COLO668 (cell line): Measurements from ENCODE around the gene PDE2A.
A peak's percentile ranks its signal among the peaks of the same experiment; 100 is the strongest.

ENCODE experiments used
- DNase-seq: peaks from one replicate; lab custom pipeline; 2025; ENCODE audit not compliant: unreplicated experiment; lab: John Stamatoyannopoulos, UW

Gene PDE2A

DNA sequence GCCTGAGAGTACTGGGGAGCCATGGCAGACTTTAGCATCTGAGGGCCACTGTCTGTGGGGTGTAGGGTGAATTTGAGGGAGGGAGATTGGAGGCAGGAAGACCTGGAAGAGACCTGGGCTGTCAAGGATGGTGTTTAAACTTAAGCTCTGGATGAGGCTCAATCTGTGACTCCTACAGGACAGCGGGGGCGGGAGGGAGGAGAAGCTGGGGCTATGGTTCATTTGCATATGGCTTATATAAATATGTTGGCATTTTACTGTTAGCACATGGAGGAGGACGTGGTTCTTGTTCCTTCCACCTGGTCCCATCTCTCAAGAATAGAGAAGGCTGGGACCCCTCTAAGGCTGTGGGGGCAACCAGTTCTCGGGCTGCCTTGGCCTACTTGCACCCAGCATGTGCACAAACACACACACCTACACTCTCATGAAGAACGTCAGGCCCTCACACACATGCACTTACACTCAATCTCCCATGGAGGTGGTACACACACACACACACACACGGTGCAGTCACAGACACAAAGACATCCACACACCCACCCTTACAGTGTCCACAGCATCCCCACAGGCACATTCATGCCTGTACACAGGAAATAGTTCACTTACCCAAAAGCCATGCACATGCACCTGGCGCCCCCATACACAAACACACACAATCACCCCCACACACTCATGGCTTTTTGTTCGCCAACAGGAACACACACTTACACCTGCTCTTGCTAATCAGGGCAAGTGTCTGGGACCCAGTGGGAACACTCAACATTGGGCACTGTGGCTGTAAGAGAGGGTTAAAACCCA is 81.3 kb downstream of the PDE2A start:
- DNase-seq = no peak

DNA sequence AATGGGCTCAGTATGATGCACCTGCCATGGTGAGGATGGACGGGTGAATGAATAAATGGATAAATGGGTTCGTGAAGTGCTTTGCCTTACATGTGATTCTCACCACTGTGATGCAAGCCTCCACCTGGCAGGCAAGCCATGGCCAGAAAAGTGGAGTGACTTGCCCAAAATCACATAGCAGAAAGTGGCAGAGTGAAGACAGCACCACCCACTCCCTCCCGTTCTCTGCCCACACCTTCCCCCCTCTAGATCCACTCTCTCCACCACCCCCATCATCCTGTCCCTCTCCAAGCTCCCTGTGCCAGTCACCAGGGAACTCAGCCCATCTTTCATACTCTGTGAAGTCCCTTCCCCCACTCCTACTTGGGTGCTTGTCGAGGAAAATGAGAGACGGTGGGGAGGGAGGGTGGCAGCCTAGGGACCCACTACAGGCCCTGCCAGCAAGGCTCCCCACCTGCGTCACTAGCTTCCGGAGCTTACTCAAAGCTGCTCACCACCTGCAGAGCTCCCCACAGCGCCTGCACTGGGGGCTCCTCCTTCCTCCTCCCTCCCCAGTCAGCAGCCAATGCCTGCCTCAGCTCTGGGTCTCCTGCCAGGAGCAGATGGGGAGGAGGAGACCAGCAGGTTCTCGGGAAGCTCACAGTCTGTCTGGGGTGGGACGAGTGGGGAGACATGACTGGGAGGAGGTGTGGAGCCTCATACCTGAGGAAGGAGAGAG is 82.3 kb downstream of the PDE2A start:
- no peak for DNase-seq

DNA sequence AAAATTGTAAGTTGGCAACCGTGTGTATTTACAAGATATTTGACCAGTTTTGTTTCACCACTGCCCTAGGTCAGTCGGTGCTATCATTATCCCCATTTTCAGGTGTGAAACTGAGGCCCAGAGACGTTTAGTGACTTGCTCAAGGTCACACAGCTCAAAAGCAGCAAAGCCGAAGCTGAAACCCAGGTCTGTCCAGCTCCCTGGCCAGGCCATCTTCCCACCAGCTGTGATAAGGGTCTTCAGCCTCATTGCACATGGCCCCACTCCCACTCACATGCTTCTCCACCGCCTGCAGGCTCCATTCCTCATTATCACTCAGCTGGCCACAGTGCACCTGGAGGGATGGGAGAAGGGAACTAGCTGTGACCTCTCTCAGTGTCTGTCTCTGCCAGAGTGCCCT is 83.2 kb downstream of the PDE2A start:
- no peak for DNase-seq

DNA sequence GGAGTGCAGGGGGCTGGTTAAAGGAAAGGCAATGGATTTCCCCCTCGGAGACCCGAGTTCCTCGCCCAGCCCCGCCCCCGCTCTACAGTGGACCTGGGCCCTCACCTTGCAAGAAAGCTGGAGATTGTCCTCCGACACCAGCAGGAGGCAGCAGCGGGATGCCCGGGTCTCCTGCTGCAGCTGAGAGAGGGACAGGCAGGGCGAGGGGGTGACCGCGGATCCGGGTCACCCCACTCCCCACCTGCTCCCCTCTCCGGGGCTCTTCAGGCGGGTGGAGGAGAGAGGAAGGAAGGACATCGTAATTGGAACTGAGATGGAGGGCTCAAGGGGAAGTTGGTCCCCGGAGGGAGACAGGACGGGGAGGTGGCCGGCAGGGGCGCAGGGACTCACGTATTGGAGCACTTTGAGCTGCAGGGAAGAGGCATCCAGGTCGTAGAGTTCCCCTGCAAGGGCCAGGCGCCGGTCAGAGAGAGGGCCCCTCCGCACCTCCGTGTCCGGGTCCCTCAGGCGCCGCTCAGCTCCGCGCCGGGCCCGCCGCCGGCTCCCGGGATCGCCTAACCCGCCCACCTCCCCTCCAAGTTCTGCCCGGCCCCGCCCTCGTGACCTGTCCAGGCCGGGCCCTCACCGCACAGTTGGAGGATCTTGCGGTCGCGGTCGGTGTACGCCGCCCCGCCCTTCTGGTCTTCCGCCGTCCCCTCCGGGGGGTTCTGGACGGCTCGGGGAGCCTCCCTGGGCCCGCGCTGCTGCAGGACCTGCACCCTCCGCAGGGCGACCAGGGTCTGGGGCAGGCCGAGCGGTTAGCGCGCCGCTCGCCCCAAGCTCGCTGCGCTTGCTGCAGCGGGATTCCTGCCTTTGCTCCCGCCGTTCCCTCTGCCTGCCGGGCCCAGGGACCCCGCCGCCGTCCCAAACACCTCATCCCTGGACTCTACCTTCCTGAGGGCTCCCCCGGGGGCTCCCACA is 84.1 kb downstream of the PDE2A start:
- DNase-seq = peak; percentile 4

DNA sequence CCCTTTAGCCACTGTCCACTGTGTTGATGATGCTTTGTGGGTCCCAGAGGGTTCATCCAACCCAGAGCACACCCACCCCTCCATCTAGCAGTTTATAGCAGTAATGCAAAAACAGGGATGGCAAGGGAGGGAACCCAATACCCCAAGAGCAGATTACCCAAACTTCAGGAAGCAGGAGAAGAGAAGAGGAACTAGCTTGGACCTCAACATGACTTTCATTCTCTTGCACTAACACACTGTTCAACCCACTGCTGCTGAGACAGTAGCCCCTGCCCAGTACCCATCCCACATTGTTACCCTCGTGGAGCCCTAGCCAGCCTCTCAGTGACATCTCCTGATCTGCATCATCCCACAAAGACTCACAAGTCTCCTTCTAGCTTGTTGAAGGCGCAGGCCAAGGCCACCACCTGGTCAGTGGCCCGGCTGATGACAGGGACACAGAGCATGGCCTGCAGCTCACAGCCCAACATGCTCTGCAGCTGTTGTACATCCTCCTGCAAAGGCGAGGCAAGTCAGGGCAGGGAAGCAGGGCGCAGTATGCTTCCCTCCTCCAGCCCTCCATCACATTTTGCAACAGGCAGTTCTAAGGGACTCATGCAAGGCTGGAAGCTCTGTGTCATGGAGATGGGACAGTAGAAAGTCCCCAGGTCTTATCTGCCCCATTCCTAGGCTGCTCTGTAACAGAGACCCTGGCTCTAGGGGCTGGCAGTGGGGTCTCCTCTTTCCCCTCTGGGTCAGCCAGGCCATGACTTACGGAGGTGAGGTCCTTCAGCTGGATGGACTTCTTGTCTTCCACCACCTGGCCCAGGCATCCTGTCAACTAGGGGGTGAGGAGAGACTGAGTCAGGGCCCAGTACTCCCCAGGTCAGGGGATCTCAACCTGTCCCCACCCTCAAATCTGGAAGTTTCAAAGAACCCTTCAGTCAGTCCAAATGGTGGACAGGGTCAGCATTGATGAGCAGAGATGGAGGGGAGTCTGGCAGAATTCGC is 85.5 kb downstream of the PDE2A start:
- no peak for DNase-seq

DNA sequence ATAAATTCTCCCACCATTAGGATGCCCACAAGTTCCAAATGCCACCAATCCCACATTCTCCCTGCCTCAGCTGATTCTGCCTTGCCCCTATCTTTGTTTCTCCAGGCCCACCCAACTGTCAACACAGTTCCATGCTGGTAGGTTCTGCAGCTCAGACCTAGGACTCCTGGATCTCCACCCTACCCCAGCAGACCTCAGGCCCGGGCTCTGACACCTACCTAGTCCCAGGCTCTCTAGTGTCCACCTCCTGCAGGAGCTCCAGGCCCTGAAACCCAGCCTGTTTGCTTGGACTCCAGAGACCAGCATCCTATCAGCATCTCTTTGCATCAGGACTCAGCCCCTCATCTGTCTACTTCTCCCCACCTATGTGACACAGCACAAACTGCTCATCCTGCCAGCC is 86.5 kb downstream of the PDE2A start:
- DNase-seq = no peak

DNA sequence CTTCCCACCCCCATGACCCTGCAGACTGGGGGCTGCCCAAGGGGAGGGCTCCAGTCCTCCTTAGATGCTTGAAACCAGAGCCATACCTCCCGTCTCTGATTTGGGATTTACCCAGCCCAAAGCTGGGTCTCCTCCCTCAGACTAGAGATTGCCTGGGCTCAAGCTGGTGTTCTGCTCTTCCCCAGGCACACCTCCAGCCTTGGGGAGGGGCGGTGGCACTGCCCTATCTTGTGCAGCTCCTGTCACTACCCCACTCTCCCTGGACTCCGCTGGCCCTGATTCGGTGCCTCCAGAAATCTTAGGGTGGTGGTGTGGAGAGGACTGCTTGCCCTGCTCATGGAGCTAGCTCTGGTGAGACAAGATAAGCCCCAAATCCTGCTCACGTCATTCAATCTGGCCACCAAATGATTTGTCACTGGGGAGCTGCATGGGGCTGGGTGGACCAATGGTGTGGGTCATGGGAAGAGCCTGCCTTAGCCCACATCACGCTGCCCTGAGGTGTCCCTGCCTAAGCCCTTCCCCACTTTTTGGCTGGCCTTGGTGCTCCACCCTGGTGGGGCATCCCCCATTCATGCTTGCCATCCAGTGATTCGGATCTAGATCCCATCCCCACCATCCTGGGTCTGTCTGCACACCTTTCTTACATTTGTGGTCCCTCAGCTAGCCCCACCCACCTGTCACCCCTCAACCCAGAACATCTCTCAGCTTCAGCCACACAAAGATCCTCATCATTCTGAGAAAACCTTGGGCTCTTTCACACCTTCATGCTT is 87.7 kb downstream of the PDE2A start:
- no peak for DNase-seq

DNA sequence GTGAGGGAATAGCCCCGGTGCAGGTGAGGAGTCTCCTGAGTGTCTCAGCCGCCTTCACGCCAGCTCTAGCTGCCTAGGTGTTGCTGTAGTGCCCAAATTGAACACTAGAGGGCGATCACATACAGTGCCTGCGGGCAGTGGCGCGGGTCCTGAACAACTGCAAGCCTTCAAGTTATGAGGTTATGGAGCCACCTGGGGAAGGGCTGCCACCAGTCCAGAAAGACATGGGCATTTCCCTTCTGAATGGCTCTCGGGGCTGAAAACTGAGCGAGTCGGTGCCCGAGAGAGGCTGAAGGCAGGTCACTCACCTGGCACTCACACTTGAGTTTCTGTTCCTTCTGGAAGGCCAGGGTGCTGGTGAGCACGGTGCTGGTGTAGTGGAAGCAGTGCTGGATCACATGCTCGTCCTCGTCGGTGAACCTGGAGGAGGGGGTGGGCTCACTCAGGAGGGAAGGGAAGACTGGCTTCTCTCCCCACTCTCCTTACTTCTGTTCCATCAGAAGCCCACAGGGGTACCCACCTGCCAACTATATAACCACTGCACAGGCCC is 88.4 kb downstream of the PDE2A start:
- peak; percentile 55 for DNase-seq

DNA sequence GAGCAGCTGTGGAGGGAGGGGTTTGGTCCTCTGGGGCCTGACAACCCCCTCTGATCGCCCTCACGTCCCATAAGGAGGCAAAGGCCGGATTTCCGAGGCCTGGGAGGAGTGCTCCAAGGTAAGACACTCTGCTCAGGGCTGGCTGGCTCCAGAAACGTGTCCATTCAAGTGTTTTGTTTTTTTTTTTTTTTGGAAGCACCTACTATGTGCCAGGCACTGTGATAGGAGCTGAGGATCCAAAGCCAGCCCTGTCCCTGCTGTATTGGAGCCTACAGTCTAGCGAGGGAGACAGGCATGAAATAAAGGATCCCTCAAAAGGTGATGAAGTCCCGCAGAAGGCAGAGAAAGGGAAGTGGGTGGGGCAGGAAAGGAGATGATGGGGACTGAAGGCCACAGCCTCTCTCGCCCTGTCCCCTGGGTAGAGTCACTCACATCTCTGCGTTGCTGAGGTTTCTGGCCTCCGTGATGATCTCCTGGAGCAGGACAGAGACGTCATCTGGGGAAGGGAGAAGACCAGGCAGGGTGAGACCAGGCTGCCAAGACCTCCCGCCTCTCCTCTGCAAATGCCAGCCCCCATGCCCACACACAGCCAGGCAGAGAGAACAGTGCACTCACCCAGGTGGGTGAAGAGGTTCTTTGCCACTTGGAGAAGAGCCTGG is 89.2 kb downstream of the PDE2A start:
- no peak for DNase-seq

DNA sequence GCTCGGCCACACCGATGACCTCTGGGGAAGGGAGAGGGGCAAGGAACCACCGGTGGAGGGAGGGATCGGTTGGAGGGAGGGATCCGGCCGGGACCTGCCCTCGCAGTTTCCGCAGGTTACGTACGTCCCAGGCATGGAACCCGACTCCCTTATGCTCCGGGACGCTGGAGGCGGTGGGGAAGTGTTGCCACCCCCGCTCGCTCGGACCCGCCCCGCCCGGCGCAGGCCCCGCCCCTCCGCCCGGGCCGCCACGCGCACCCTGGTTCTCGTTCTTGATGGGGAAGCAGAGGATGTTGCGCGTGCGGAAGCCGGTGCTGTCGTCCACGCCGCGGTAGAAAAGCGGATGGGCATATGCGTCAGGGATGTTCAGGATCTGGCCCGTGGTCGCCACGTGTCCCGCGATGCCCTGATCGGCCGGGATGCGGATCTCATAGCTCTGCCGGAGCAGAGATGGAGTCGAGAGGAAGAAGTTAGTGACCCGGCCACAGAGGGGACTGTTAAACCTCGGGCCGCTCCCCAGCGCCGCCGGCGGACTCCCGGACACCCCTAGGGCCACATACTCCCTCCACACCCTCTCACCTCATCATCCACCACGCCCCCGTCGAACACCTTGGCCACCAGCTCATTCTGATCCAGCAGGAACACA is 89.8 kb downstream of the PDE2A start:
- no peak for DNase-seq

DNA sequence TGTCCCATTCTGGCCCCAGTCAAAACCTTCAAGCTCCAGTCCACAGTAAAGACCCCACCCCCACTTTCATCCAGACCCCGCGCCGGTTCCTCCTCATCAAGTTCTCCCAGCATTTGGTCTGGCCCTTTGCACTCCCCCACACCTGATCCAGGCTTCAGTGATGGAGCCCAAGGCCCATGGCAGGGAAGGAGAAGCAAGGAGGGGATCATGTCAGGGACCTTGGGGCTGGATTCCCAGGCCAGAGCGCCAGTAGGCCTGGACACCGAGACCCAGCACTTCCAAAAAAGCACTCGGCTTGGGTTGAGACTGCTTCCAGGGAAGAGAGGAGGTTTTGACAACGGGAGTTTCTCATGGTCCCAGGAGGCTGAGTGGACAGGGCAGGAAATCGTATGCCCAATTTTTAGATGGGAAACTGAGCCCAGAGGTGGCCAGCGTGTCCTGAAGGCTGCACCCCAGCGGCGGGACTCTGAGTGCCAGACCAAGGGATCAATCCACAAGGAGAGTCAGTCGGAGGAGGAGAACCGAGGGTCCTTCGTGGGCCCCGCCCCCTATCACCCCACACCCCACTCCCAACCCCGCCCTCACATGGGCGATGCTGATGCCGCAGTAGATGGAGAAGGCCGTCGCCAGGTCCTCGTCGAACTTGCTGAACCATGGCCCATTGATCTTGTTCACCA is 90.5 kb downstream of the PDE2A start:
- no peak for DNase-seq

DNA sequence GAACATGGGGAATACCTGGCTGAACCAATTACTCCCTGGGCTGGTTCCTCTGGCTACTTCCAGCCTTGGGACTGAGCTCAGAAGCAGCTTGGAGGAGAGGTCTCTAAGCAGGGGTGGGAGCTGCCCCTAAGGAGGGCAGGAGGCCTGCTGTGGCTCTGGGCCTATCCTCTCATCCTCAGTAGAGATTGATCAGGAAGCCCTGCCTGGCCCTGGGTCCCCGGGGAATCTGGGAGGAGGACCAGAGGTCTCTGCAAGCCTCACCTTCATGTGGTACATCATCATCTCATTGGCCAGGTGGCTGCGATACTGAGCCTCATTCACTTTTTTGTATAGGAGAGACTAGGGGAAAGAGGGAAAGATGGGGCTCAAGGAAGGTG is 91.1 kb downstream of the PDE2A start:
- DNase-seq = no peak

DNA sequence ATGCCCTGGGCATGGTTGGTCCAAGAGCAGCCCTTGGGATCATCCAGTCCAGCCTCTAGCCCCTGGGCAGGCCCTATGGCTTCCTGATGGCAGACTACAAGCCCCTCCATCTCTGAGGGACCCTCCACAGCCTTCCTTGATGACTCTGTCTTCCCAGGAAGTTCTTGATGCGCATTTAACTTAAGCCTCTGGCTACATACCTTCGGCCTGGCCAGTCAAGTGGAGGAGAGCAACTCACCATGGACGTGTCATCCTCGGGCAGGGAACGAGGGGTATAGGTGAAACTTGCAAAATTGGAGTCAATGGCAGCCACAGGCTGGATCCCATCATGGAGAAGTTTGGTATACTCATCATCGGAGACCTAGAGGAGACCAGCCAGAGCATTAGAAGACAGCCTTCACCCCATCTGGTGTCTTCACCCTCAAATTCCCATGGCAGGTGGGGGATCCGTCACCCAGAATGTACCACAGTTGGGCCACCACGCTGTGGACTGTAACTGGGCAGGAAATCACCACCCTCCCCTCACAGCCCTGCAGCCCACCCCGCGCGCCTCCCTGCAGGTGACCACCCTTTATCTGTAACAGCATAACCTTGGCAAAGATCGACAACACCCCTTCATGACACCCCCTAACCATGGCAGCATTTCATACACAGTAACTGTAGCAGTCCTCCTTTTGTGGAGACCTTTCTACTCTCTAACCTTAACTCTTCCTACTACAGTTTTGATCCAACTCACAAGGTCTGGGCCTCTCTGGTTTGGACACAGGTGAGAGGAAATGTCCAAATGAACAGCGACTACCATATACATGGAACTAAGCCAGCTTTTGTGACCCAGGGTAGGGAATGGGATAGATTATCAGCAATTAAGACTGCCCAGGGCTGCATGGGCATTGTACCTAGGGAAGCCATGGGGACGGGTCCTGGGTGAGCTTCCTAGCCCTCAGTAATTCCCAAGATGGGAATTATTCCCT is 91.7 kb downstream of the PDE2A start:
- no peak for DNase-seq

DNA sequence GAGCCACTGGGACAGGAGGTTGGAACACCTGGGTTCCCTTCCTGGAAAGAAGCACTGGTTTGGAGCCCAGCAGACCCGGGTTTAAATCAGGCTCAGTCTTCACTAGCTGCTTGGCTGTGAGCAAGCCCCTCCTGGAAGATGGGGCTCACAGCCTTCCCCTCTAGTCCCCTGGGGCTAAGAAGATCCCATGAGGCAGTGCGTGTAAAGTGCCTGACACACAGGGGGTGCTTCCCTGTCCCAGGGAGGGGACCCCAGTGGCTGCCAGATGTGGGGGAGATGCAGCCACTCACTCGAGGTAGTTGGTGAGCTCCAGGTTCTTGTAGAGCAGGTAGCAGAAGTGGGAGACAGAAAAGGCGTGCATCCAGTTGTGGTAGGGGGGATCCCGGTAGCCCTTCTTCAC is 93.2 kb downstream of the PDE2A start:
- DNase-seq = no peak

DNA sequence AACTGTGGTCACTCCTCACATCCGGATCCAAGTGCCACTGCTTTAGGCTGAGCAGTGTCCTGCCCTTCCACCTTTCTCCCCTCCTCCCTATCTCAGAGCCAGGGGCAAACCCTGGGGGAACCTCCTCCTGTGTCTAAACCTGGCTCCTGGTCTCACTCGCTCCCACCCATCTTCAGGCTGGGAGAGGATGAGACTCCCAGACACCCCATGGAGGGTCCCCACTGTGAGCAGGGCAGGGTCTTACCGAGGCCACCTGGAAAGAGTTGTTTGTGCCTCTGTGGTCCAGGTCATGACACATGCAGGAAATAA is 93.6 kb downstream of the PDE2A start:
- DNase-seq = no peak

DNA sequence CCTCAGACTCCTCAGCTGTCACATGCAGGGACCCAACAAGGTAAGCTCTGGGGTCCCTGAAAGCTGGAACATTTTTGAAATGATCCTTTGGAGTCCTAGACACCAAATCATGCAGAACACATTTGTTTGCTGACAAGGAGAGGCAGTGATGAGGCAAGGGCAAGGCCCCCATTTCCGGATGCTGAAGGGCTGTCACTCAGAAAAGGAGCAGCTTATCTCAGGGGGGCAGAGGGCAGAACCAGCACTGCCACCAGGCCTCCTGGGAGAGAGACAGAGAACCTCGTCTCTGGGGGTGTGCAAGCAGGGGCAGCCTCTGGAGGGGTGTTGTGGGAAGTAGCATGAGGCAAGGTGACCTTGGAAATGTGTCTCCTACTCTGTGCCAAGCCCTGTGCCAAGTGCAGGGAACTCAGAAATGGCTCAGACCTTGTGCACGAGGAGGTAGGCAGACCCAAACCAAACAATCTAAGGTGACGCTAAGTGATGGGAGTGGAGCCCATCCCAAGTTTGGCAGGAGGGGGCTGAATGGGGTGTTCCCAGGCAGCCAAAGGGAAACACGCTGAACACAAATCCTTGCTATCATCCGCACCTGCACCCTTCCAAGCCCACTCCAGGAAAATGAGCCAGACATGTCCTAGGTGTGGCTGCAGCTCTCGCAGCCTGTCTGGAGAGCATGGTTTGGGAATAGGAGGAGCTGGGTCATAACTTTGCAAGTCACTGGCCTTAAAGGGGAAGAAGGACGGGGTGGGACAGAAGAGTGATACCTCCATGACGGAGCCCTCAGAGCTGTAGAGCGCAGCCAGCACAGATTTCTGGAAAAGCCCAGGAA is 94.2 kb downstream of the PDE2A start:
- no peak for DNase-seq
